Cardiac fibroblast (primary cell): Measurements from ENCODE around the gene DRAM1.
A peak's percentile ranks its signal among the peaks of the same experiment; 100 is the strongest.
"Not testable (repeated sequence)": the region's sequence is repeated elsewhere in the genome, so short reads cannot be mapped to it uniquely, and the experiment has no call there.

Experiments
- DNase-seq, 2 donors: peaks; one replicate each; pipeline versions ENCODE4 v3.0.0 to v3.0.0-alpha.2; 2010; ENCODE audit warnings: low read depth in 2 of 2
- H3K4me3 ChIP-seq, 2 donors: replicated peaks in 1 of 2; 1 replicate in 1 of 2; 2 replicates in 1 of 2; pipeline ENCODE4 v1.5.1; 2011; ENCODE audit warnings: low read depth in 2 of 2, low read length in 2 of 2, mild to moderate bottlenecking in 2 of 2, moderate library complexity in 1 of 2
- CTCF ChIP-seq: IDR thresholded peaks from one replicate; pipeline ENCODE4 v1.5.1; 2011; ENCODE audit warnings: low read depth, mild to moderate bottlenecking, low read length, inconsistent platforms

The DRAM1 gene

GRCh38 chr12:101875162-101875561 is 2.2 kb upstream of the DRAM1 start:
- no peak for DNase-seq
- no peak overlapping the region for H3K4me3 ChIP-seq
- TF ChIP-seq CTCF, result no peak

GRCh38 chr12:101876322-101876860 is 989 bp upstream of the DRAM1 start:
- no peak for TF ChIP-seq CTCF
- peak; percentile 15 to 62 for DNase-seq
- H3K4me3 ChIP-seq, result peak overlapping the region; percentile 91 to 98

GRCh38 chr12:101877806-101878242 is 444 bp downstream of the DRAM1 start:
- peak overlapping the region; percentile 91 to 98 for H3K4me3 ChIP-seq
- no peak for TF ChIP-seq CTCF
- DNase-seq, result peak; percentile 32 to 35

DNA sequence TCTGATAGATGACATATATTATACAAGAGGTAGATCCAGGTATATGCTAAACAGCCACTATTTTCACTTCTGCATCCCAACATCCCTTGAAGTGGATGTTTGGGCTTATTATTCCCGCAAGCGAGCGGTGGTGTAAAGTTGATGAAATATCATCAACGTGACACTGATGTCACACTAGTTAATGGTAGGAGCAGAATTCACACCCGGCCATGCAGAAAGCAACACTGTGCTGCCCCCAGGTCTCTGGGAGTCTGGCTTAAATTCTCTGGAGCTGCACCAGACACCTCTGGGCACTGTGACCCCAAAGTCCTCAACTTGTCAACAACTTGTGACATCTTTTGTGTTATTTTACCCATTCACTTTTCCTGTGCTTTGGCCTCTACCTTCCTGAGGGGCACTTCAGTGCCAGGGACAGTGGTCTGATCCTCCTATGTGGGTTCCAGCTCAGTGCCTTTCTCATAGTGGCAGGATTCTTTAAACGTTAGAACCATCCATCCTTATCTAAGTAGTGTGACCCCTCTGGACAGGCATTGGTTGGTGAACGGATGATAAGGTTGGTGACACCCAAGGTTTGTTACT is 952 bp downstream of the DRAM1 start:
- TF ChIP-seq CTCF, result no peak
- no peak for DNase-seq
- peak overlapping the region; percentile 91 to 98 for H3K4me3 ChIP-seq

GRCh38 chr12:101880769-101881168 is 3.4 kb downstream of the DRAM1 start:
- H3K4me3 ChIP-seq, result no peak overlapping the region
- no peak for TF ChIP-seq CTCF
- no peak for DNase-seq

DNA sequence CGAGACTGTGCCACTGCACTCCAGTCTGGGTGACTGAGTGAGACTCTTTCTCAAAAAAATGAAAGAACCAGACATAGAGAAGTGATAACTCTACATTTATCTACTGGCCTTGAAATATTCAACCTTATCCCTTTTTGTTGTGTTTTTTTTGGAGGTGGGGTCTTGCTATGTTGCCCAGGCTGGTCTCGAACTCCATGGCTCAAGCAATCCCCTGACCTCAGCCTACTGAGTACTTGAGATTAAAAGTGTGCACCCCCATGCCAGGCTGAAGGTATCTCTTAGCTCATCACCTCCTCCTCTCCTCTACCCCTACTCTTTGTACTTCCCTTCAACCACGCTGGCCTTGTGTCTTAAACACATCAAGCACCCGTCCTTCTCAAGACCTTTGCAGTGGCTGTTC is 3.8 kb downstream of the DRAM1 start:
- DNase-seq, result no peak
- no peak for TF ChIP-seq CTCF
- no peak overlapping the region for H3K4me3 ChIP-seq

GRCh38 chr12:101884174-101884573 is 6.8 kb downstream of the DRAM1 start:
- H3K4me3 ChIP-seq, result no peak overlapping the region
- no peak for DNase-seq
- TF ChIP-seq CTCF, result no peak

DNA sequence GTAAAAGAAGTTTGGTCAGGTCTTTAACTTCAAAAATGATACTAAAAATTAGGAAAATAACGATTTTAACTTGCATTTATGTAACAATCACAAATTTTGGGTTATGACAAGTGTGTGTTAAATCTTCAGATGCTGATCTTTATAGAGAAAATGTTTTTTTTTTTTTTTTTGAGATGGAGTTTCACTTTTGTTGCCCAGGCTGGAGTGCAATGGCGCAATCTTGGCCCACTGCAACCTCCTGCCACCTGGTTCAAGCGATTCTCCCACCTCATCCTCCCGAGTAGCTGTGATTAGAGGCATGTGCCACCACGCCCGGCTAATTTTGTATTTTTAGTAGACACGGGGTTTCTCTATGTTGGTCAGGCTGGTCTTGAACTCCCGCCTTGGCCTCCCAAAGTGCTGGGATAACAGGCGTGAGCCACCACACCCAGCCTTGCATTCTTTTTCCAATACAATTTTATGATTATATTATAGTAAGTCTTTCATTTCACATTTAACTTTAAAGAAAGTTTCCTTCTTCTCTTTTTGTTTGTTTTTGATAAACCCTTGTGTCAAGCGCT is 7.5 kb downstream of the DRAM1 start:
- H3K4me3 ChIP-seq, DNase-seq: not testable (repeated sequence)
